ENCODE measurements around the gene TET3. TPM values are rescaled to one million over a fixed set of nuclear protein-coding genes. Genes with fewer than 3 reads are reported as not detected.

TET3 gene
- total and polyA plus RNA-seq, 2 experiments from 2014 or later: 3.6 to 19.9 TPM

GRCh38 chr2:74028741-74029140 lies 44.0 kb downstream of the TET3 start:
- H3K9me3 Mint-ChIP-seq: peaks cover 11% of the 10 kb centered on the region; the same call in 2 of the 3 replicates
- H3K79me2 ChIP-seq (replicated peaks; ENCODE audit: insufficient read depth): peaks cover 85% of the 10 kb centered on the region
- TF ChIP-seq NANOG (IDR thresholded peaks at IDR 0.05; ENCODE audit: borderline replicate concordance) (no peak), CREB1 (CRISPR knock-in tag; IDR thresholded peaks at IDR 0.05; ENCODE audit: low read depth) (no peak), STAT1 (IDR thresholded peaks at IDR 0.05; ENCODE audit: unreplicated experiment) (no peak), ZNF331 (CRISPR knock-in tag; IDR thresholded peaks at IDR 0.05; ENCODE audit: low read depth) (no peak), EZH2 (IDR thresholded peaks at IDR 0.05; ENCODE audit: low read depth, unreplicated experiment) (no peak), POLR2AphosphoS5 (IDR thresholded peaks at IDR 0.05; ENCODE audit: low read depth) (no peak), JUNB (IDR thresholded peaks at IDR 0.05; ENCODE audit: unreplicated experiment) (no peak), CTCF (conservative IDR thresholded peaks at IDR 0.05; ENCODE audit: low read depth in 2 of 2) (no peak), ZNF114 (CRISPR knock-in tag; IDR thresholded peaks at IDR 0.05) (no peak), ETS1 (IDR thresholded peaks at IDR 0.05) (no peak), EZH2phosphoT487 (IDR thresholded peaks at IDR 0.05; ENCODE audit: unreplicated experiment) (no peak)
- TF ChIP-seq, protein P1, sequence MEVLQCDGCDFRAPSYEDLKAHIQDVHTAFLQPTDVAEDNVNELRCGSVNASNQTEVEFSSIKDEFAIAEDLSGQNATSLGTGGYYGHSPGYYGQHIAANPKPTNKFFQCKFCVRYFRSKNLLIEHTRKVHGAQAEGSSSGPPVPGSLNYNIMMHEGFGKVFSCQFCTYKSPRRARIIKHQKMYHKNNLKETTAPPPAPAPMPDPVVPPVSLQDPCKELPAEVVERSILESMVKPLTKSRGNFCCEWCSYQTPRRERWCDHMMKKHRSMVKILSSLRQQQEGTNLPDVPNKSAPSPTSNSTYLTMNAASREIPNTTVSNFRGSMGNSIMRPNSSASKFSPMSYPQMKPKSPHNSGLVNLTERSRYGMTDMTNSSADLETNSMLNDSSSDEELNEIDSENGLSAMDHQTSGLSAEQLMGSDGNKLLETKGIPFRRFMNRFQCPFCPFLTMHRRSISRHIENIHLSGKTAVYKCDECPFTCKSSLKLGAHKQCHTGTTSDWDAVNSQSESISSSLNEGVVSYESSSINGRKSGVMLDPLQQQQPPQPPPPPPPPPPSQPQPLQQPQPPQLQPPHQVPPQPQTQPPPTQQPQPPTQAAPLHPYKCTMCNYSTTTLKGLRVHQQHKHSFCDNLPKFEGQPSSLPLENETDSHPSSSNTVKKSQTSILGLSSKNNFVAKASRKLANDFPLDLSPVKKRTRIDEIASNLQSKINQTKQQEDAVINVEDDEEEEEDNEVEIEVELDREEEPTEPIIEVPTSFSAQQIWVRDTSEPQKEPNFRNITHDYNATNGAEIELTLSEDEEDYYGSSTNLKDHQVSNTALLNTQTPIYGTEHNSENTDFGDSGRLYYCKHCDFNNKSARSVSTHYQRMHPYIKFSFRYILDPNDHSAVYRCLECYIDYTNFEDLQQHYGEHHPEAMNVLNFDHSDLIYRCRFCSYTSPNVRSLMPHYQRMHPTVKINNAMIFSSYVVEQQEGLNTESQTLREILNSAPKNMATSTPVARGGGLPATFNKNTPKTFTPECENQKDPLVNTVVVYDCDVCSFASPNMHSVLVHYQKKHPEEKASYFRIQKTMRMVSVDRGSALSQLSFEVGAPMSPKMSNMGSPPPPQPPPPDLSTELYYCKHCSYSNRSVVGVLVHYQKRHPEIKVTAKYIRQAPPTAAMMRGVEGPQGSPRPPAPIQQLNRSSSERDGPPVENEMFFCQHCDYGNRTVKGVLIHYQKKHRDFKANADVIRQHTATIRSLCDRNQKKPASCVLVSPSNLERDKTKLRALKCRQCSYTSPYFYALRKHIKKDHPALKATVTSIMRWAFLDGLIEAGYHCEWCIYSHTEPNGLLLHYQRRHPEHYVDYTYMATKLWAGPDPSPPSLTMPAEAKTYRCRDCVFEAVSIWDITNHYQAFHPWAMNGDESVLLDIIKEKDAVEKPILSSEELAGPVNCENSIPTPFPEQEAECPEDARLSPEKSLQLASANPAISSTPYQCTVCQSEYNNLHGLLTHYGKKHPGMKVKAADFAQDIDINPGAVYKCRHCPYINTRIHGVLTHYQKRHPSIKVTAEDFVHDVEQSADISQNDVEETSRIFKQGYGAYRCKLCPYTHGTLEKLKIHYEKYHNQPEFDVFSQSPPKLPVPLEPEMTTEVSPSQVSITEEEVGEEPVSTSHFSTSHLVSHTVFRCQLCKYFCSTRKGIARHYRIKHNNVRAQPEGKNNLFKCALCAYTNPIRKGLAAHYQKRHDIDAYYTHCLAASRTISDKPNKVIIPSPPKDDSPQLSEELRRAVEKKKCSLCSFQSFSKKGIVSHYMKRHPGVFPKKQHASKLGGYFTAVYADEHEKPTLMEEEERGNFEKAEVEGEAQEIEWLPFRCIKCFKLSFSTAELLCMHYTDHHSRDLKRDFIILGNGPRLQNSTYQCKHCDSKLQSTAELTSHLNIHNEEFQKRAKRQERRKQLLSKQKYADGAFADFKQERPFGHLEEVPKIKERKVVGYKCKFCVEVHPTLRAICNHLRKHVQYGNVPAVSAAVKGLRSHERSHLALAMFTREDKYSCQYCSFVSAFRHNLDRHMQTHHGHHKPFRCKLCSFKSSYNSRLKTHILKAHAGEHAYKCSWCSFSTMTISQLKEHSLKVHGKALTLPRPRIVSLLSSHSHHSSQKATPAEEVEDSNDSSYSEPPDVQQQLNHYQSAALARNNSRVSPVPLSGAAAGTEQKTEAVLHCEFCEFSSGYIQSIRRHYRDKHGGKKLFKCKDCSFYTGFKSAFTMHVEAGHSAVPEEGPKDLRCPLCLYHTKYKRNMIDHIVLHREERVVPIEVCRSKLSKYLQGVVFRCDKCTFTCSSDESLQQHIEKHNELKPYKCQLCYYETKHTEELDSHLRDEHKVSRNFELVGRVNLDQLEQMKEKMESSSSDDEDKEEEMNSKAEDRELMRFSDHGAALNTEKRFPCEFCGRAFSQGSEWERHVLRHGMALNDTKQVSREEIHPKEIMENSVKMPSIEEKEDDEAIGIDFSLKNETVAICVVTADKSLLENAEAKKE (CRISPR knock-in tag; IDR thresholded peaks at IDR 0.05): no peak
- TF ChIP-seq, protein P2, sequence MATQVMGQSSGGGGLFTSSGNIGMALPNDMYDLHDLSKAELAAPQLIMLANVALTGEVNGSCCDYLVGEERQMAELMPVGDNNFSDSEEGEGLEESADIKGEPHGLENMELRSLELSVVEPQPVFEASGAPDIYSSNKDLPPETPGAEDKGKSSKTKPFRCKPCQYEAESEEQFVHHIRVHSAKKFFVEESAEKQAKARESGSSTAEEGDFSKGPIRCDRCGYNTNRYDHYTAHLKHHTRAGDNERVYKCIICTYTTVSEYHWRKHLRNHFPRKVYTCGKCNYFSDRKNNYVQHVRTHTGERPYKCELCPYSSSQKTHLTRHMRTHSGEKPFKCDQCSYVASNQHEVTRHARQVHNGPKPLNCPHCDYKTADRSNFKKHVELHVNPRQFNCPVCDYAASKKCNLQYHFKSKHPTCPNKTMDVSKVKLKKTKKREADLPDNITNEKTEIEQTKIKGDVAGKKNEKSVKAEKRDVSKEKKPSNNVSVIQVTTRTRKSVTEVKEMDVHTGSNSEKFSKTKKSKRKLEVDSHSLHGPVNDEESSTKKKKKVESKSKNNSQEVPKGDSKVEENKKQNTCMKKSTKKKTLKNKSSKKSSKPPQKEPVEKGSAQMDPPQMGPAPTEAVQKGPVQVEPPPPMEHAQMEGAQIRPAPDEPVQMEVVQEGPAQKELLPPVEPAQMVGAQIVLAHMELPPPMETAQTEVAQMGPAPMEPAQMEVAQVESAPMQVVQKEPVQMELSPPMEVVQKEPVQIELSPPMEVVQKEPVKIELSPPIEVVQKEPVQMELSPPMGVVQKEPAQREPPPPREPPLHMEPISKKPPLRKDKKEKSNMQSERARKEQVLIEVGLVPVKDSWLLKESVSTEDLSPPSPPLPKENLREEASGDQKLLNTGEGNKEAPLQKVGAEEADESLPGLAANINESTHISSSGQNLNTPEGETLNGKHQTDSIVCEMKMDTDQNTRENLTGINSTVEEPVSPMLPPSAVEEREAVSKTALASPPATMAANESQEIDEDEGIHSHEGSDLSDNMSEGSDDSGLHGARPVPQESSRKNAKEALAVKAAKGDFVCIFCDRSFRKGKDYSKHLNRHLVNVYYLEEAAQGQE (IDR thresholded peaks at IDR 0.05; ENCODE audit: unreplicated experiment): no peak

More at GRCh38 chr2:74028741-74029140, 44.0 kb downstream of the TET3 start:
- H3K36me3 ChIP-seq (ENCODE audit: insufficient read depth): peaks cover 6% of the 10 kb centered on the region; the same call in 1 of the 2 replicates
- no peak overlapping the region for H3K4me3 Mint-ChIP-seq
- H3K27me3 Mint-ChIP-seq (ENCODE audit: insufficient read depth, low read depth, poor library complexity): peaks cover 10% of the 10 kb centered on the region
- no peak overlapping the region for H2AFZ ChIP-seq
- H3K36me3 Mint-ChIP-seq (ENCODE audit: low read depth): peaks cover 13% of the 10 kb centered on the region
- ATAC-seq (no peak), DNase-seq (ENCODE audit: low spot score) (no peak)
- peaks cover 59% of the 10 kb centered on the region for H3K4me1 ChIP-seq (ENCODE audit: insufficient read depth)
- H3K4me2 ChIP-seq: no peak overlapping the region
- peaks cover 64% of the 10 kb centered on the region for H3K4me1 Mint-ChIP-seq
- peaks cover 16% of the 10 kb centered on the region for H4K20me1 ChIP-seq (replicated peaks; ENCODE audit: insufficient read depth)
- no peaks in the 10 kb centered on the region for H3K27me3 ChIP-seq (ENCODE audit: insufficient read depth)
- no peak overlapping the region for H3K27ac Mint-ChIP-seq
- no peak overlapping the region for H3K27ac ChIP-seq (ENCODE audit: low read depth)
- H3K4me3 ChIP-seq: no peak overlapping the region
- peaks cover 13% of the 10 kb centered on the region; the same call in 1 of the 2 replicates for H3F3A ChIP-seq (replicated peaks; ENCODE audit: low read depth)
- H3K9me2 ChIP-seq (ENCODE audit: insufficient read depth): no peaks in the 10 kb centered on the region
